ENCODE results near the gene CACNA2D2. TPM values are rescaled to one million over a fixed set of nuclear protein-coding genes. Genes with fewer than 3 reads are reported as not detected.

Gene CACNA2D2
- total RNA-seq, 4 donors from 2014 or later: 1.5 to 3.3 (median 2.9) TPM

GRCh38 chr3:50483374-50483773 lies 20.1 kb downstream of the CACNA2D2 start:
- H3K36me3 ChIP-seq: no peaks in the 10 kb centered on the region
- no peaks in the 10 kb centered on the region for H3K9me3 ChIP-seq
- no peak for TF ChIP-seq CTCF (IDR thresholded peaks at IDR 0.05)
- TF ChIP-seq POLR2A (IDR thresholded peaks at IDR 0.05): no peak
- WGBS, 2 donors: 74 to 83% methylated on average over 4 to 6 of the region's 6 CpGs
- no peaks in the 10 kb centered on the region for H3K27me3 ChIP-seq
- H3K27ac ChIP-seq: no peak overlapping the region
- H3K4me1 ChIP-seq: no peaks in the 10 kb centered on the region
- intact Hi-C loops (cut with DNase I): no loop called here
- H3K4me3 ChIP-seq (replicated peaks in 1 of 3): no peak overlapping the region
- DNase-seq: no peak

GRCh38 chr3:50481992-50482391 lies 21.4 kb downstream of the CACNA2D2 start:
- no peaks in the 10 kb centered on the region for H3K36me3 ChIP-seq
- peak in 1 of 2 donors; percentile 18 for DNase-seq
- no peaks in the 10 kb centered on the region for H3K4me1 ChIP-seq
- no peak for TF ChIP-seq POLR2A (IDR thresholded peaks at IDR 0.05)
- no peak for TF ChIP-seq CTCF (IDR thresholded peaks at IDR 0.05)
- no peaks in the 10 kb centered on the region for H3K9me3 ChIP-seq
- intact Hi-C loops (cut with DNase I): no loop called here
- no peak overlapping the region for H3K4me3 ChIP-seq (replicated peaks in 1 of 3)
- no peaks in the 10 kb centered on the region for H3K27me3 ChIP-seq
- no peak overlapping the region for H3K27ac ChIP-seq
- WGBS, 2 donors: 40 to 44% methylated on average over 3 of the region's 4 CpGs

GRCh38 chr3:50480471-50480870 lies 23.0 kb downstream of the CACNA2D2 start:
- Histone ChIP-seq H3K27me3 (no peaks in the 10 kb centered on the region), H3K36me3 (no peaks in the 10 kb centered on the region), H3K4me1 (no peaks in the 10 kb centered on the region), H3K4me3 (replicated peaks in 1 of 3) (no peak overlapping the region), H3K27ac (no peak overlapping the region), H3K9me3 (no peaks in the 10 kb centered on the region)
- TF ChIP-seq CTCF (IDR thresholded peaks at IDR 0.05) (no peak), POLR2A (IDR thresholded peaks at IDR 0.05) (no peak)
- DNase-seq: no peak
- intact Hi-C loops (cut with DNase I): no loop called here
- WGBS, 2 donors: 62 to 75% methylated on average over 4 of the region's 4 CpGs

- Histone ChIP-seq H3K4me3 (replicated peaks in 1 of 3) (no peak overlapping the region), H3K27me3 (no peaks in the 10 kb centered on the region), H3K27ac (no peak overlapping the region), H3K4me1 (no peaks in the 10 kb centered on the region), H3K9me3 (no peaks in the 10 kb centered on the region), H3K36me3 (no peaks in the 10 kb centered on the region)
- no peak for TF ChIP-seq POLR2A (IDR thresholded peaks at IDR 0.05)
- no peak for TF ChIP-seq CTCF (IDR thresholded peaks at IDR 0.05)
- WGBS, 2 donors: 70 to 91% methylated on average over 3 to 4 of the region's 4 CpGs
- intact Hi-C loops (cut with DNase I): no loop called here
- no peak for DNase-seq
Measured at GRCh38 chr3:50479523-50479922, 23.9 kb downstream of the CACNA2D2 start.

GRCh38 chr3:50478671-50479260 lies 24.7 kb downstream of the CACNA2D2 start:
- intact Hi-C loops (cut with DNase I): no loop called here
- TF ChIP-seq CTCF (IDR thresholded peaks at IDR 0.05) (no peak), POLR2A (IDR thresholded peaks at IDR 0.05) (no peak)
- 99 to 100% methylated on average over 2 of the region's 2 CpGs for WGBS, 2 donors
- Histone ChIP-seq H3K4me1 (no peaks in the 10 kb centered on the region), H3K4me3 (replicated peaks in 1 of 3) (no peak overlapping the region), H3K27ac (no peak overlapping the region), H3K27me3 (no peaks in the 10 kb centered on the region), H3K36me3 (no peaks in the 10 kb centered on the region), H3K9me3 (no peaks in the 10 kb centered on the region)
- no peak for DNase-seq
